Measurements from ENCODE around the gene ADCY3. TPM values are rescaled to one million over a fixed set of nuclear protein-coding genes. Genes with fewer than 3 reads are reported as not detected.

ADCY3 gene
- total and polyA plus RNA-seq, 9 of the 15 experiments (the other 6 are each of a cell fraction or from before 2014, with no cell fraction given), result 1.5 to 54.8 (median 26.3) TPM

DNA sequence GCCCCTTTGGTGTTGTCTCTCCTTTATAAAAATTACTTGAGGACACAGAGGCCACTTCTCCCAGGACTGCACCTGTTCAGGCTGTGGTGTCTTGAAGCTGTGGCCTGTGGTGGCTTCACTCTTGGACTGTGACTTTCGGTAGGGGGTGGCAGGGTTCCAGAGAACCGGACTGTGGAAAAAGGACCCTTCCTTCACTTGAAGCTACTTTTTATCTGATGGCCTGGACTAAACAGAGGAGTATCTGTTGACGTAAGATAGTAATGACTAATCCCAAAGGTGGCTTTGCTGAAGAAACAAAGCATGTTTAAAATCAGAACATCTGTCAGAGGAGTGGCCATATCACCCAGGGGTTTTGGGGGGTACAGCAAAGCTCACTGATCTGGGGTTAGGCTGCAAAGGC lies 66.0 kb downstream of the ADCY3 start (continued):
- no peak for TF ChIP-seq ZNF780A (CRISPR knock-in tag; IDR thresholded peaks at IDR 0.05)
- no peak for TF ChIP-seq BMI1 (IDR thresholded peaks at IDR 0.05; ENCODE audit: low read length)
- no peak for TF ChIP-seq MIER1 (IDR thresholded peaks at IDR 0.05; ENCODE audit: low read depth)
- TF ChIP-seq SAFB2 (IDR thresholded peaks at IDR 0.05; ENCODE audit: borderline replicate concordance, low read depth, low read length, severe bottlenecking), result no peak
- no peak for TF ChIP-seq SRF (CRISPR knock-in tag; IDR thresholded peaks at IDR 0.05)
- TF ChIP-seq DPF2 (IDR thresholded peaks at IDR 0.05), result peak; percentile 76
- 0 out of 2 replicates have a peak, but pooled peaks have one; percentile 19 for TF ChIP-seq CREM (IDR thresholded peaks at IDR 0.05; ENCODE audit: low read depth)
- TF ChIP-seq ZNF384 (IDR thresholded peaks at IDR 0.05; ENCODE audit: low read depth, low read length), result no peak
- TF ChIP-seq STAG1 (CRISPR knock-in tag; IDR thresholded peaks at IDR 0.05; ENCODE audit: borderline replicate concordance), result no peak
- no peak for TF ChIP-seq ZBTB1 (CRISPR knock-in tag; IDR thresholded peaks at IDR 0.05; ENCODE audit: borderline replicate concordance, low read depth)
- TF ChIP-seq RAD21 (CRISPR knock-in tag; conservative IDR thresholded peaks at IDR 0.05 in 1 of 2, IDR thresholded peaks at IDR 0.05 in 1 of 2), result peak; percentile 20 to 41; a peak in 3 of 4 replicates
- TF ChIP-seq TRIM24 (IDR thresholded peaks at IDR 0.05), result peak in 1 of 2 experiments; percentile 10; a peak in 1 of 4 replicates
- TF ChIP-seq MYC (IDR thresholded peaks at IDR 0.05; ENCODE audit: low read depth, low read length), result no peak
- TF ChIP-seq MYC (CRISPR knock-in tag; IDR thresholded peaks at IDR 0.05; ENCODE audit: borderline replicate concordance, low read depth), result no peak
- TF ChIP-seq DIDO1 (tag; IDR thresholded peaks at IDR 0.05; ENCODE audit: low read depth), result no peak
- TF ChIP-seq, protein P1, sequence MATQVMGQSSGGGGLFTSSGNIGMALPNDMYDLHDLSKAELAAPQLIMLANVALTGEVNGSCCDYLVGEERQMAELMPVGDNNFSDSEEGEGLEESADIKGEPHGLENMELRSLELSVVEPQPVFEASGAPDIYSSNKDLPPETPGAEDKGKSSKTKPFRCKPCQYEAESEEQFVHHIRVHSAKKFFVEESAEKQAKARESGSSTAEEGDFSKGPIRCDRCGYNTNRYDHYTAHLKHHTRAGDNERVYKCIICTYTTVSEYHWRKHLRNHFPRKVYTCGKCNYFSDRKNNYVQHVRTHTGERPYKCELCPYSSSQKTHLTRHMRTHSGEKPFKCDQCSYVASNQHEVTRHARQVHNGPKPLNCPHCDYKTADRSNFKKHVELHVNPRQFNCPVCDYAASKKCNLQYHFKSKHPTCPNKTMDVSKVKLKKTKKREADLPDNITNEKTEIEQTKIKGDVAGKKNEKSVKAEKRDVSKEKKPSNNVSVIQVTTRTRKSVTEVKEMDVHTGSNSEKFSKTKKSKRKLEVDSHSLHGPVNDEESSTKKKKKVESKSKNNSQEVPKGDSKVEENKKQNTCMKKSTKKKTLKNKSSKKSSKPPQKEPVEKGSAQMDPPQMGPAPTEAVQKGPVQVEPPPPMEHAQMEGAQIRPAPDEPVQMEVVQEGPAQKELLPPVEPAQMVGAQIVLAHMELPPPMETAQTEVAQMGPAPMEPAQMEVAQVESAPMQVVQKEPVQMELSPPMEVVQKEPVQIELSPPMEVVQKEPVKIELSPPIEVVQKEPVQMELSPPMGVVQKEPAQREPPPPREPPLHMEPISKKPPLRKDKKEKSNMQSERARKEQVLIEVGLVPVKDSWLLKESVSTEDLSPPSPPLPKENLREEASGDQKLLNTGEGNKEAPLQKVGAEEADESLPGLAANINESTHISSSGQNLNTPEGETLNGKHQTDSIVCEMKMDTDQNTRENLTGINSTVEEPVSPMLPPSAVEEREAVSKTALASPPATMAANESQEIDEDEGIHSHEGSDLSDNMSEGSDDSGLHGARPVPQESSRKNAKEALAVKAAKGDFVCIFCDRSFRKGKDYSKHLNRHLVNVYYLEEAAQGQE (IDR thresholded peaks at IDR 0.05; ENCODE audit: borderline replicate concordance), result no peak
- TF ChIP-seq, protein P1 (CRISPR knock-in tag; IDR thresholded peaks at IDR 0.05; ENCODE audit: low read depth), result no peak
- peak; percentile 41; the same call in 1 of the 2 replicates for TF ChIP-seq MTA2 (IDR thresholded peaks at IDR 0.05; ENCODE audit: low read depth)
- TF ChIP-seq, protein P2, sequence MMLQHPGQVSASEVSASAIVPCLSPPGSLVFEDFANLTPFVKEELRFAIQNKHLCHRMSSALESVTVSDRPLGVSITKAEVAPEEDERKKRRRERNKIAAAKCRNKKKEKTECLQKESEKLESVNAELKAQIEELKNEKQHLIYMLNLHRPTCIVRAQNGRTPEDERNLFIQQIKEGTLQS (IDR thresholded peaks at IDR 0.05), result peak; percentile 61; the same call in 1 of the 2 replicates
- TF ChIP-seq, protein P2 (CRISPR knock-in tag; conservative IDR thresholded peaks at IDR 0.05), result no peak
- no peak for TF ChIP-seq SAFB (IDR thresholded peaks at IDR 0.05; ENCODE audit: borderline replicate concordance, low read depth, low read length)
